Left colon (tissue), 2 donors: ENCODE measurements around the gene MAGI2. TPM values are rescaled to one million over a fixed set of nuclear protein-coding genes. Genes with fewer than 3 reads are reported as not detected.

ENCODE experiments used
- ATAC-seq: fragments of 200-7000 bp; cut with Tn5 transposase; one replicate; pipeline ENCODE4 v1.9.1; 2020; ENCODE audit warnings: mild to moderate bottlenecking, moderate library complexity
- DNase-seq, 2 donors: peaks; one replicate each; pipeline ENCODE4 v3.0.0-alpha.2; 2020
- intact Hi-C, 2 donors: fragments of 100-400 bp; cut with DNase I in 1 of 2; cut with micrococcal nuclease in 1 of 2; formaldehyde crosslinking; loops; one replicate each; pipeline versions ENCODE4 v1.11.2 to v1.14.0; 2022; cut with DNase I, micrococcal nuclease
- total RNA-seq, 2 donors: library from RNA; stranded (reverse); fragmentation: NEBNext Ultra II Directional; extraction: Animal tissue kit (Norgen Biotek cat#: 25700); gene quantifications; one replicate each; pipeline ENCODE4 v1.2.1, GENCODE V29; 2021
- donor health status: DM: no; HTN: no; CAD: no.
- donor health status: DM: yes; HTN: yes; CAD: no.

MAGI2 gene
- total RNA-seq, 2 donors from 2014 or later: 1.4 to 3.5 TPM

GRCh38 chr7:78924581-78924980, 528.9 kb downstream of the MAGI2 start:
- ATAC-seq (no peak), DNase-seq (no peak)
- intact Hi-C loops: no loop called here

- DNase-seq: no peak
- intact Hi-C loops: no loop called here
- no peak for ATAC-seq
These were observed 540.7 kb downstream of the MAGI2 start for GRCh38 chr7:78912781-78913180.

GRCh38 chr7:78906735-78907134, 546.7 kb downstream of the MAGI2 start:
- ATAC-seq (peak; percentile 73), DNase-seq (no peak)
- intact Hi-C loops: no loop called here

- intact Hi-C loops: no loop called here
- no peak for ATAC-seq
- DNase-seq: no peak
These were observed 548.0 kb downstream of the MAGI2 start for GRCh38 chr7:78905436-78905835.

GRCh38 chr7:78904983-78905382, 548.5 kb downstream of the MAGI2 start:
- DNase-seq: no peak
- intact Hi-C loops: no loop called here

GRCh38 chr7:78901566-78901965, 551.9 kb downstream of the MAGI2 start:
- DNase-seq (no peak), ATAC-seq (no peak)
- intact Hi-C loops: no loop called here

More at GRCh38 chr7:78904983-78905382, 548.5 kb downstream of the MAGI2 start:
- ATAC-seq: no peak

GRCh38 chr7:78900806-78901205, 552.7 kb downstream of the MAGI2 start:
- intact Hi-C loops: no loop called here
- no peak for ATAC-seq
- DNase-seq: no peak

GRCh38 chr7:78895393-78895792, 558.1 kb downstream of the MAGI2 start:
- no peak for DNase-seq
- no peak for ATAC-seq
- intact Hi-C loops: no loop called here

GRCh38 chr7:78879206-78879605, 574.3 kb downstream of the MAGI2 start:
- ATAC-seq (no peak), DNase-seq (no peak)
- intact Hi-C loops: no loop called here

GRCh38 chr7:78873117-78873516, 580.4 kb downstream of the MAGI2 start:
- ATAC-seq (no peak), DNase-seq (no peak)
- intact Hi-C loops: no loop called here

GRCh38 chr7:78864339-78864738, 589.1 kb downstream of the MAGI2 start:
- ATAC-seq (no peak), DNase-seq (no peak)
- intact Hi-C loops: no loop called here

- no peak for DNase-seq
- ATAC-seq: no peak
- intact Hi-C loops: no loop called here
These were observed 590.2 kb downstream of the MAGI2 start for GRCh38 chr7:78863281-78863680.

- no peak for ATAC-seq
- no peak for DNase-seq
- intact Hi-C loops: no loop called here
These were observed 591.0 kb downstream of the MAGI2 start for GRCh38 chr7:78862411-78862900.

GRCh38 chr7:78852951-78853350, 600.5 kb downstream of the MAGI2 start:
- DNase-seq: no peak
- ATAC-seq: no peak
- intact Hi-C loops: no loop called here

- intact Hi-C loops: no loop called here
- ATAC-seq (no peak), DNase-seq (no peak)
These were observed 603.2 kb downstream of the MAGI2 start for GRCh38 chr7:78850093-78850740.

GRCh38 chr7:78845155-78845554, 608.3 kb downstream of the MAGI2 start:
- ATAC-seq: no peak
- intact Hi-C loops: no loop called here
- no peak for DNase-seq

- intact Hi-C loops: no loop called here
- DNase-seq (no peak), ATAC-seq (no peak)
These were observed 611.4 kb downstream of the MAGI2 start for GRCh38 chr7:78842068-78842467.

GRCh38 chr7:78835897-78836296, 617.6 kb downstream of the MAGI2 start:
- DNase-seq (no peak), ATAC-seq (no peak)
- intact Hi-C loops: loop anchor here in 1 of 2 donors (5.0 kb wide), 1 partner anchor 39 kb away; no protein-coding TSS in a partner anchor

GRCh38 chr7:78828317-78828716, 625.1 kb downstream of the MAGI2 start:
- ATAC-seq (no peak), DNase-seq (no peak)
- intact Hi-C loops: no loop called here

- intact Hi-C loops: no loop called here
- ATAC-seq: no peak
- DNase-seq: no peak
These were observed 649.9 kb downstream of the MAGI2 start for GRCh38 chr7:78803501-78804127.

GRCh38 chr7:78794101-78794500, 659.4 kb downstream of the MAGI2 start:
- no peak for DNase-seq
- no peak for ATAC-seq
- intact Hi-C loops: no loop called here
